GM23338 (cell line): ENCODE measurements around the gene NTM. TPM values are rescaled to one million over a fixed set of nuclear protein-coding genes. Genes with fewer than 3 reads are reported as not detected.

Experiments
- ATAC-seq: fragments of 200-7000 bp; cut with Tn5 transposase; 3 replicates; pipeline ENCODE4 v1.9.1; 2020
- DNase-seq: peaks from one replicate; pipeline ENCODE4 v3.0.0-alpha.2; 2015; ENCODE audit warnings: low spot score
- H2AFZ ChIP-seq: fragments of 200-600 bp; sonication (generic); 2 replicates; pipeline ENCODE4 v1.8.0; 2016; ENCODE audit warnings: antibody characterized with exemption, mild to moderate bottlenecking, moderate library complexity
- H3F3A ChIP-seq: fragments of 200-600 bp; sonication (generic); replicated peaks from 2 replicates; pipeline ENCODE4 v1.8.0; 2017; ENCODE audit warnings: antibody characterized with exemption, mixed run types, low read depth
- H3K27ac ChIP-seq: fragments of 200-600 bp; sonication (generic); 2 replicates; pipeline ENCODE4 v1.6.1; 2016; ENCODE audit warnings: low read depth
- H3K27me3 ChIP-seq: fragments of 200-600 bp; sonication (generic); 2 replicates; pipeline ENCODE4 v1.8.0; 2016; ENCODE audit warnings: mild to moderate bottlenecking, mixed run types, moderate library complexity; ENCODE audit not compliant: insufficient read depth
- H3K36me3 ChIP-seq: fragments of 200-600 bp; sonication (generic); 2 replicates; pipeline ENCODE4 v1.8.0; 2016; ENCODE audit warnings: mild to moderate bottlenecking; ENCODE audit not compliant: insufficient read depth
- H3K4me1 ChIP-seq: fragments of 200-600 bp; sonication (generic); 2 replicates; pipeline ENCODE4 v1.8.0; 2016; ENCODE audit warnings: mild to moderate bottlenecking, moderate library complexity; ENCODE audit not compliant: insufficient read depth
- H3K4me2 ChIP-seq: fragments of 200-600 bp; sonication (generic); 2 replicates; pipeline ENCODE4 v1.7.1; 2017; ENCODE audit warnings: mixed run types
- H3K4me3 ChIP-seq: fragments of 200-600 bp; sonication (generic); 2 replicates; pipeline ENCODE4 v1.6.1; 2016; ENCODE audit warnings: mixed run types
- H3K79me2 ChIP-seq: fragments of 200-600 bp; sonication (generic); replicated peaks from 2 replicates; pipeline ENCODE4 v1.8.0; 2017; ENCODE audit warnings: mild to moderate bottlenecking; ENCODE audit not compliant: insufficient read depth
- H3K9me2 ChIP-seq: fragments of 200-600 bp; sonication (generic); 2 replicates; pipeline ENCODE4 v1.8.0; 2017; ENCODE audit not compliant: insufficient read depth
- H4K20me1 ChIP-seq: fragments of 200-600 bp; sonication (generic); replicated peaks from 2 replicates; pipeline ENCODE4 v1.8.0; 2017; ENCODE audit warnings: mild to moderate bottlenecking; ENCODE audit not compliant: insufficient read depth
- H3K27ac Mint-ChIP-seq: 2 replicates; pipeline ENCODE4 v1.8.0; 2020; ENCODE audit warnings: inconsistent platforms, mild to moderate bottlenecking, moderate library complexity, mixed read lengths
- H3K27me3 Mint-ChIP-seq: 3 replicates; pipeline ENCODE4 v1.8.0; 2022; ENCODE audit warnings: low read depth, mild to moderate bottlenecking, moderate library complexity, mixed read lengths, inconsistent platforms; ENCODE audit not compliant: insufficient read depth, poor library complexity
- H3K36me3 Mint-ChIP-seq: 3 replicates; pipeline ENCODE4 v1.8.0; 2021; ENCODE audit warnings: low read depth, mild to moderate bottlenecking, inconsistent platforms, moderate library complexity, mixed read lengths
- H3K4me1 Mint-ChIP-seq: 3 replicates; pipeline ENCODE4 v1.8.0; 2020; ENCODE audit warnings: mild to moderate bottlenecking, inconsistent platforms, mixed read lengths
- H3K4me3 Mint-ChIP-seq: 3 replicates; pipeline ENCODE4 v1.8.0; 2021; ENCODE audit warnings: moderate library complexity, mild to moderate bottlenecking, inconsistent platforms, mixed read lengths
- H3K9me3 Mint-ChIP-seq: 3 replicates; pipeline ENCODE4 v1.8.0; 2020; ENCODE audit warnings: moderate library complexity, mild to moderate bottlenecking, inconsistent platforms, mixed read lengths
- CREB1 ChIP-seq: fragments of 250-450 bp; sonication (Bioruptor Pico); IDR thresholded peaks from 2 replicates; pipeline ENCODE4 v1.5.0; 2020; ENCODE audit warnings: low read depth, mild to moderate bottlenecking, moderate library complexity
- CTCF ChIP-seq, 2 experiments: fragments of 200-600 bp in 1 of 2; sonication (generic) in 1 of 2; conservative IDR thresholded peaks; 2 replicates each; pipeline versions ENCODE4 v1.5.1 to v1.6.1; 2016 to 2017; ENCODE audit warnings: antibody characterized with exemption in 2 of 2, low read depth in 2 of 2, mild to moderate bottlenecking in 2 of 2, moderate library complexity in 1 of 2
- EZH2 ChIP-seq: fragments of 200-600 bp; sonication (generic); IDR thresholded peaks from one replicate; pipeline ENCODE4 v1.8.0; 2017; ENCODE audit warnings: antibody characterized with exemption, mild to moderate bottlenecking, low read depth; ENCODE audit not compliant: unreplicated experiment
- EZH2phosphoT487 ChIP-seq: fragments of 200-600 bp; sonication (generic); IDR thresholded peaks from one replicate; pipeline ENCODE4 v1.8.1; 2018; ENCODE audit warnings: antibody characterized with exemption; ENCODE audit not compliant: unreplicated experiment
- JUNB ChIP-seq: IDR thresholded peaks from one replicate; pipeline ENCODE4 v1.6.1; 2016; ENCODE audit warnings: antibody characterized with exemption; ENCODE audit not compliant: unreplicated experiment
- NANOG ChIP-seq: IDR thresholded peaks from 2 replicates; pipeline ENCODE4 v1.6.1; 2016; ENCODE audit warnings: antibody characterized with exemption, borderline replicate concordance
- POLR2AphosphoS5 ChIP-seq: IDR thresholded peaks from 2 replicates; pipeline ENCODE4 v1.6.1; 2016; ENCODE audit warnings: antibody characterized with exemption, low read depth
- STAT1 ChIP-seq: IDR thresholded peaks from one replicate; pipeline ENCODE4 v1.6.1; 2016; ENCODE audit warnings: antibody characterized with exemption; ENCODE audit not compliant: unreplicated experiment
- ZNF114 ChIP-seq: fragments of 250-450 bp; sonication (Bioruptor Pico); IDR thresholded peaks from 2 replicates; pipeline ENCODE4 v1.5.0; 2020; ENCODE audit warnings: mild to moderate bottlenecking, moderate library complexity
- ZNF331 ChIP-seq: fragments of 250-450 bp; sonication (Bioruptor Pico); IDR thresholded peaks from 2 replicates; pipeline ENCODE4 v1.5.0; 2020; ENCODE audit warnings: low read depth, mild to moderate bottlenecking, moderate library complexity
- polyA plus RNA-seq: library from polyadenylated mRNA; unstranded; fragments of >200 nt; fragmentation: Nextera tagmentation; extraction: Ambion mirVana; gene quantifications from 2 replicates; pipeline ENCODE4 v1.2.1, GENCODE V29; 2016
- total RNA-seq: library from RNA; depleted of rRNA; stranded (reverse); fragments of >200 nt; shearing (Covaris generic); gene quantifications from 2 replicates; pipeline ENCODE4 v1.2.3, GENCODE V29; 2014
- TF ChIP-seq, protein P1 (sequence below): IDR thresholded peaks from 2 replicates; pipeline ENCODE4 v1.6.1; 2016; ENCODE audit warnings: antibody characterized with exemption
- TF ChIP-seq, protein P2 (sequence below): IDR thresholded peaks from one replicate; pipeline ENCODE4 v1.6.1; 2018; ENCODE audit warnings: antibody characterized with exemption; ENCODE audit not compliant: unreplicated experiment

Gene NTM
- total and polyA plus RNA-seq, 2 experiments from 2014 or later, result 10.6 to 14.6 TPM

DNA sequence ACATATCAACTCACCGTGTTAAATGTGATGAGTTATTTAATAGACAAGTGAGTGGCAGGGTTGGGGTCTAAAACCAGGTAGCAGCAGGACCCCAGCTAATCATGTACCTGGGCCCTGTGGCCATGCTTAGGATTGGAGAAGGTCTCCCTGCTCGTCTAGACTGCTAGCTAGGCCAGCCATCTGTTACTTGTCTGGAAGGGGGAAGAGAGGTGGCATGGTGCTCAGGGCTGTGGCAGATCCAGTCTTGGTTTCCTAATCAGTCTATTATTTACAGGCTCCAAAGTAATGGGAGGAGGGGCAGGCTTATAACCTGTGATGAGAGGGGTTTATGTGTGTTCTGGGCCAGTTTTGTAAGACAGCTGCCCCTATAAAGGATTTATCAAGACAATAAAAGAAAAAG, 105.9 kb downstream of the NTM start:
- Histone ChIP-seq H3K9me2 (peaks cover 11% of the 10 kb centered on the region; the same call in 1 of the 2 replicates), H3K27ac (no peak overlapping the region), H3K27me3 (no peaks in the 10 kb centered on the region), H2AFZ (no peak overlapping the region), H3K4me2 (no peak overlapping the region), H3K36me3 (no peaks in the 10 kb centered on the region), H3K4me1 (peaks cover 10% of the 10 kb centered on the region), H4K20me1 (no peaks in the 10 kb centered on the region), H3K4me3 (no peak overlapping the region), H3F3A (no peaks in the 10 kb centered on the region), H3K79me2 (no peaks in the 10 kb centered on the region)
- H3K9me3 Mint-ChIP-seq, result no peaks in the 10 kb centered on the region
- ATAC-seq (no peak), DNase-seq (no peak)
- peaks cover under 1% of the 10 kb centered on the region for H3K27me3 Mint-ChIP-seq
- no peaks in the 10 kb centered on the region for H3K36me3 Mint-ChIP-seq
- no peak overlapping the region for H3K27ac Mint-ChIP-seq
- no peak overlapping the region for H3K4me3 Mint-ChIP-seq
- H3K4me1 Mint-ChIP-seq, result peaks cover 12% of the 10 kb centered on the region
- TF ChIP-seq ZNF331 (CRISPR knock-in tag) (no peak), NANOG (no peak), POLR2AphosphoS5 (no peak), EZH2phosphoT487 (no peak), JUNB (no peak), STAT1 (no peak), ZNF114 (CRISPR knock-in tag) (no peak), CTCF (conservative IDR thresholded peaks at IDR 0.05; ENCODE audit: low read depth in 2 of 2) (no peak)
- TF ChIP-seq, protein P1, sequence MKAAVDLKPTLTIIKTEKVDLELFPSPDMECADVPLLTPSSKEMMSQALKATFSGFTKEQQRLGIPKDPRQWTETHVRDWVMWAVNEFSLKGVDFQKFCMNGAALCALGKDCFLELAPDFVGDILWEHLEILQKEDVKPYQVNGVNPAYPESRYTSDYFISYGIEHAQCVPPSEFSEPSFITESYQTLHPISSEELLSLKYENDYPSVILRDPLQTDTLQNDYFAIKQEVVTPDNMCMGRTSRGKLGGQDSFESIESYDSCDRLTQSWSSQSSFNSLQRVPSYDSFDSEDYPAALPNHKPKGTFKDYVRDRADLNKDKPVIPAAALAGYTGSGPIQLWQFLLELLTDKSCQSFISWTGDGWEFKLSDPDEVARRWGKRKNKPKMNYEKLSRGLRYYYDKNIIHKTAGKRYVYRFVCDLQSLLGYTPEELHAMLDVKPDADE, result no peak

GRCh38 chr11:131478341-131478740, 107.9 kb downstream of the NTM start:
- Mint-ChIP-seq H3K4me3 (no peak overlapping the region), H3K36me3 (no peaks in the 10 kb centered on the region), H3K4me1 (peaks cover 7% of the 10 kb centered on the region; the same call in 2 of the 3 replicates), H3K9me3 (no peaks in the 10 kb centered on the region), H3K27me3 (no peaks in the 10 kb centered on the region), H3K27ac (no peak overlapping the region)
- H3F3A ChIP-seq, result no peaks in the 10 kb centered on the region
- no peaks in the 10 kb centered on the region for H3K79me2 ChIP-seq
- no peaks in the 10 kb centered on the region for H3K4me1 ChIP-seq
- H3K27ac ChIP-seq, result no peak overlapping the region
- DNase-seq (no peak), ATAC-seq (no peak)
- no peaks in the 10 kb centered on the region for H3K27me3 ChIP-seq
- H3K9me2 ChIP-seq, result peaks cover 8% of the 10 kb centered on the region; the same call in 1 of the 2 replicates
- H3K4me2 ChIP-seq, result no peak overlapping the region
- no peaks in the 10 kb centered on the region for H4K20me1 ChIP-seq
- no peak overlapping the region for H3K4me3 ChIP-seq
- no peaks in the 10 kb centered on the region for H3K36me3 ChIP-seq
- H2AFZ ChIP-seq, result no peak overlapping the region
- TF ChIP-seq CREB1 (CRISPR knock-in tag), result no peak
- no peak for TF ChIP-seq CTCF (conservative IDR thresholded peaks at IDR 0.05; ENCODE audit: low read depth in 2 of 2)
- TF ChIP-seq EZH2phosphoT487, result no peak
- TF ChIP-seq, protein P2, sequence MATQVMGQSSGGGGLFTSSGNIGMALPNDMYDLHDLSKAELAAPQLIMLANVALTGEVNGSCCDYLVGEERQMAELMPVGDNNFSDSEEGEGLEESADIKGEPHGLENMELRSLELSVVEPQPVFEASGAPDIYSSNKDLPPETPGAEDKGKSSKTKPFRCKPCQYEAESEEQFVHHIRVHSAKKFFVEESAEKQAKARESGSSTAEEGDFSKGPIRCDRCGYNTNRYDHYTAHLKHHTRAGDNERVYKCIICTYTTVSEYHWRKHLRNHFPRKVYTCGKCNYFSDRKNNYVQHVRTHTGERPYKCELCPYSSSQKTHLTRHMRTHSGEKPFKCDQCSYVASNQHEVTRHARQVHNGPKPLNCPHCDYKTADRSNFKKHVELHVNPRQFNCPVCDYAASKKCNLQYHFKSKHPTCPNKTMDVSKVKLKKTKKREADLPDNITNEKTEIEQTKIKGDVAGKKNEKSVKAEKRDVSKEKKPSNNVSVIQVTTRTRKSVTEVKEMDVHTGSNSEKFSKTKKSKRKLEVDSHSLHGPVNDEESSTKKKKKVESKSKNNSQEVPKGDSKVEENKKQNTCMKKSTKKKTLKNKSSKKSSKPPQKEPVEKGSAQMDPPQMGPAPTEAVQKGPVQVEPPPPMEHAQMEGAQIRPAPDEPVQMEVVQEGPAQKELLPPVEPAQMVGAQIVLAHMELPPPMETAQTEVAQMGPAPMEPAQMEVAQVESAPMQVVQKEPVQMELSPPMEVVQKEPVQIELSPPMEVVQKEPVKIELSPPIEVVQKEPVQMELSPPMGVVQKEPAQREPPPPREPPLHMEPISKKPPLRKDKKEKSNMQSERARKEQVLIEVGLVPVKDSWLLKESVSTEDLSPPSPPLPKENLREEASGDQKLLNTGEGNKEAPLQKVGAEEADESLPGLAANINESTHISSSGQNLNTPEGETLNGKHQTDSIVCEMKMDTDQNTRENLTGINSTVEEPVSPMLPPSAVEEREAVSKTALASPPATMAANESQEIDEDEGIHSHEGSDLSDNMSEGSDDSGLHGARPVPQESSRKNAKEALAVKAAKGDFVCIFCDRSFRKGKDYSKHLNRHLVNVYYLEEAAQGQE, result no peak
- TF ChIP-seq, protein P1, result no peak
- TF ChIP-seq EZH2, result no peak
